Stimulated activated CD4-positive, alpha-beta T cell treated with anti-CD3 and anti-CD28 coated beads, Interleukin-2, amount 100 ng/mL, for 48 hours (primary cell): ENCODE data around the gene RBP5.

Experiments used
- DNase-seq, 2 donors: peaks; one replicate each; pipeline ENCODE4 v3.0.0-alpha.2; 2020

The RBP5 gene

GRCh38 chr12:7128681-7129286 lies at the start of gene RBP5:
TSS of gene RBP5 (minus strand) at chr12:7128889. CDS start at chr12:7128775, 114 bp downstream.
- DNase-seq = no peak

GRCh38 chr12:7178481-7178880 lies 49.8 kb upstream of the RBP5 start:
- no peak for DNase-seq

- no peak for DNase-seq
Measured at GRCh38 chr12:7176595-7176994, 47.9 kb upstream of the RBP5 start.

- no peak for DNase-seq
Measured at GRCh38 chr12:7175493-7175892, 46.8 kb upstream of the RBP5 start.

- DNase-seq = no peak
Measured at GRCh38 chr12:7171854-7172253, 43.2 kb upstream of the RBP5 start.

GRCh38 chr12:7169951-7170350 lies 41.3 kb upstream of the RBP5 start:
- no peak for DNase-seq

- DNase-seq = peak; percentile 7 to 18
Measured at GRCh38 chr12:7162691-7163114, 34.0 kb upstream of the RBP5 start.

- DNase-seq = no peak
Measured at GRCh38 chr12:7161811-7162210, 33.1 kb upstream of the RBP5 start.

- DNase-seq = no peak
Measured at GRCh38 chr12:7161327-7161726, 32.6 kb upstream of the RBP5 start.

- DNase-seq = no peak
Measured at GRCh38 chr12:7160183-7160582, 31.5 kb upstream of the RBP5 start.

GRCh38 chr12:7158781-7159609 lies 30.3 kb upstream of the RBP5 start:
- no peak for DNase-seq

- no peak for DNase-seq
Measured at GRCh38 chr12:7157391-7157790, 28.7 kb upstream of the RBP5 start.

GRCh38 chr12:7156259-7157197 lies 27.8 kb upstream of the RBP5 start:
- DNase-seq = no peak

GRCh38 chr12:7155471-7156034 lies 26.9 kb upstream of the RBP5 start:
- no peak for DNase-seq

GRCh38 chr12:7154901-7155470 lies 26.3 kb upstream of the RBP5 start:
- no peak for DNase-seq

GRCh38 chr12:7154042-7154441 lies 25.4 kb upstream of the RBP5 start:
- DNase-seq = no peak

- no peak for DNase-seq
Measured at GRCh38 chr12:7152818-7153217, 24.1 kb upstream of the RBP5 start.

GRCh38 chr12:7151532-7151931 lies 22.8 kb upstream of the RBP5 start:
- no peak for DNase-seq

- DNase-seq = no peak
Measured at GRCh38 chr12:7150841-7151240, 22.2 kb upstream of the RBP5 start.

- no peak for DNase-seq
Measured at GRCh38 chr12:7150356-7150755, 21.7 kb upstream of the RBP5 start.

- no peak for DNase-seq
Measured at GRCh38 chr12:7146906-7147305, 18.2 kb upstream of the RBP5 start.

GRCh38 chr12:7146228-7146627 lies 17.5 kb upstream of the RBP5 start:
- no peak for DNase-seq

GRCh38 chr12:7145671-7146070 lies 17.0 kb upstream of the RBP5 start:
- no peak for DNase-seq
